HG03159 (cell line): Measurements from ENCODE around the gene KCNJ12.
"Not testable (repeated sequence)": the region's sequence is repeated elsewhere in the genome, so short reads cannot be mapped to it uniquely, and the experiment has no call there.

Source experiments
- ATAC-seq: cut with Tn5 transposase; IDR thresholded peaks from one replicate; pipeline ENCODE4 v1.9.1; 2021; ENCODE audit warnings: mild to moderate bottlenecking, moderate library complexity; ENCODE audit not compliant: unreplicated experiment

KCNJ12 gene

DNA sequence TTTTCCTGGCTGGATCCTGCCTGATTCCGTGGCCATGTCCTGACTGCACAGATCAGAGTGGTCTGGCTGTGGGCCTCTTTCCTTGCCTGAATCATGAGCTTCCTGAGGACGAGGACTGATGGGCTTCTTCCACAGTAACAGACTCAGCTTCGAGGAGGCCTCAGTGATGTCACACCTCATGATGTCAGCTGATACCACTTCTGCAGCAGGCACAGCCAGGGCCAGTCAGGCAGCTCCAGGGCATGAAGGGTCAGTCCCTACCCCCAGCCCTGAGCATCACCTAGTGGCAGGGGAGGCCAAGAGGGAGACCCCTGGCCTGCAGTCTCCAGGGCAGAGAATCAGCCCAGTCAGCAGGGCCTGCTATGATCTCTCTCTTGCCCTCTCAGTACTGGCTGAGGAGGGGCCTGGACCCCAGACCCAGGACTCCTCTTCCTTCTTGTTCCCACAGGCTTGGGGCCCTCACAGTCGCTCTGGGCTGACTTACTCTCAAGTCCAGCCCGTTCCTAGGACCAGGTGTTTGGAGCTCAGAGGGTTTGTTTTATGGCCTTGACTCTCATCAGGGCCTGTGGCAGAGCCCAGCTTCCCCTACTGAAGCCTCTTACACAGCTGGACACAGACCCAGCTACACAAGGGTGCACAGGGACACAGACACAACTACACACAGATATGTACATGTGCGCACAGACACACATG, 26.7 kb upstream of the KCNJ12 start:
- ATAC-seq: not testable (repeated sequence)

- not testable (repeated sequence) for ATAC-seq
Observed at GRCh38 chr17:21350495-21350894, 25.7 kb upstream of the KCNJ12 start.

GRCh38 chr17:21351366-21352065, 24.6 kb upstream of the KCNJ12 start:
- ATAC-seq: no peak

DNA sequence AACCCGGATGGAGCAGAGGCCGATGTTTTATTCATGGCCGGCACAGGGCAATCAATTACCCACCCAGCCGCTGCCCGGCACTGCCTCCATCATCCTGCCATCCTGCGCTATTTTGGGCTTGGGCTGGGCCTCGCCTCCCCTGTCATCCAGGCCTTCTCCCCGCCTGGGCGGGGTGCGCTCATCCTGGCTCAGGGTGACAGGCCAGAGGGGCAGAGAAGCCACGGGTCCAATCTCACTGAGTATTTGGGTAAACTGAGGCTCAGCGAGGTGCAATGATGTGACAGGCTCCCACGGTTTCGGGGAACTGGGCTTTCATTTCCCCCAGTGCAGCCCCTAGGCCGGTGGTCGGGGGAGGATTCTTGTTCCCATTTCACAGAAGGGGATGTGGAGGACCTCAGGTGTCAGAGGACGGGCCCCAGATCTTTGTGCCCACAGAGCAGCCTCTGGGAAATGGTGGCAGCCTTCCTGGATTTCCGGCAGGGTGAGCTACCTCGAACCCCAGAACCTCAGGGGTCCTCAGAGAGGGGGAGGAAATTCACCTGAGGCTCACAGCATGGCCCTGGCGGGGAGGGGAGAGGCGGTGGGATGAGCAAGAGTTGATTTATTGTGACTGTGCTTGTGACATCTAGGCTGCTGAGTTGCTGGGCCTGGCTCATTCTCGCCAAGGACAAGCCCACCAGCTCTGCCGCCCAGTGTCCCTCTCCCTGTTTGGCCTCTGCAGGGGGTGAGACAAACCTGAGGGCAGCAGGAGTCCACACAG, 23.8 kb upstream of the KCNJ12 start:
- ATAC-seq: no peak

DNA sequence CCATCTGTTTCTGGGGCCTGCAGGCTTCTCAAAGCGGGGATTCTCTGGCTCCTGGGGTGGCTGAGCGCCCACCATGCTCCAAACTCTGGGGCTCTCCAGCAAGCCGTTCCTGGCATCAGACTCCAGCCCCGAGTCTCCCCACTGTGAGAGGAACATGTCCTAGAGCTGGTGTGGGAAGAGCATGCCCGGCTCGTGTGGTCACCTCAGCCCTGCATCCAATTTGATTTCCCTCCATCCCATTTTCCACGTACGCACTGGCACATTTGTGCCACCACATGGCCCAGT, 23.2 kb upstream of the KCNJ12 start:
- no peak for ATAC-seq

GRCh38 chr17:21353326-21354010, 22.7 kb upstream of the KCNJ12 start:
- ATAC-seq: no peak

DNA sequence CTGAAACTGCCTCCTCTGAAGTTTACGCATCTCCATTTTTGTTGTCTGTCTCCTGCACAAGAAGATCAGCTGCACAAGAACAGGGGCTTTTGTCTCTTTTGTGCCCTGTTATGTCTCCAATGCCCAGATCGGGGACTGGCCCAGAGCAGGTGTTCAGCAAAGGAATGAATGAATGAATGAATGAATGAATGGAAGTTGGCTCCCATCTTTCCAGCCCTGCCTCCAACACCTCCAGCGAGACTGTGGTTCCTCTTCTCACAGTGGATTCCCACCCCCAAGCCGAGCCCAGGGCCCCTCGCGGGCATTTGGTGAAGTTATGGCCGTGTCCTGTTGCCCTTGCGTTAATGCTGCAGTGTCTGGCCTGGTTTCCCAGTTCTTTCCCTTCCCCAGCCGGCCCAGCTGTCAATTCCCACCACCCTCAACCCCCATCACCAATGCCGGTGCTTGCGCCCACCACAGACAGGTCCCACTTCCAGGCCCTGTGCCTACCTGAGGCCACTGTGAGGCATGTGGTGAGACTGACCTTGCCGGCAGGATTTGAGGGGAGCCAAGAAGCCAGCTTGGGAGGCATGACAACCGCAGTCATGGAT, 21.3 kb upstream of the KCNJ12 start:
- ATAC-seq: no peak

DNA sequence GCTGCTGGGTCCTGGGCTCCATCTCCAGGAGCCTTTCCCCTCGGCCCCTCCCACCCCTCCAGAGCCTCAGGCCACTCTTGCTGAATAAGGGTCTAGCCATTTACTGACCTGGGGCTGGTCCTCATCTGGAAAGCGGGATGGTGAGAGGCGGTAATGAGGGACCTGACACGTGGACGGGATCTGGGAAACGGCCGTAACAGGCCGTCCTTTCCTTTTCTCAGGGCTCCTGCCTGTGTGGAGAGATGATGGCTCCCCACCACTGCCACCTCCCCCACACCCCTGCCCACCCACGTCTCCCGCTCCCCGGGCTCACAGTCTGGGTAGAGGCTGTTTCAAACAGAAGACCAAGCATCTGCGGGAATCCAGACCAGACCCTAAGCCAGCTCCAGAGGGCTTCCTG, 20.6 kb upstream of the KCNJ12 start:
- no peak for ATAC-seq

DNA sequence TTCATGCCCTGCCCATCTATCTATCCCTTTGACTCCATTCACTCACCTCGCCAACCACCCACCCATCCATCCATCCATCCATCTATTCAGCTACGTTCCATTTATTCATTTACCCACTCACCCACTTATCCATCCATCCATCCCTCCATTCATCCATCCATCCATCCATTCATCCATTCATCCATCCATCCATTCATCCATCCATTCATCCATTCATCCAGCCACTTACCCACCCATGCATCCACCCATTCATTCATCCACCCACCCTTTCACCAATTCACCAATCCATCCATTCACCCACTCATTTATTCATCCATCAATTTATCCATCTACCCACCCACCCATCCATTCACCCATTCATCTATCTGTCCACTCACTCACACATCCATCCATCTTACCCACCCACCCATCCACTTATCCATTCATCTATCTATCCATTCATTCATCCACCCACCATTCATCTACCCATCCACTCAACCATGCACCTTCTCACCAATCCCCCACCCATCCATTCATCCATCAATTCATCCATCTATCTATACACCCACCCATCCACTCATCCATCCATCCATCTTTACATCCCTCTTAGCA, 19.5 kb upstream of the KCNJ12 start:
- no peak for ATAC-seq

GRCh38 chr17:21357281-21357680, 18.9 kb upstream of the KCNJ12 start:
- no peak for ATAC-seq

DNA sequence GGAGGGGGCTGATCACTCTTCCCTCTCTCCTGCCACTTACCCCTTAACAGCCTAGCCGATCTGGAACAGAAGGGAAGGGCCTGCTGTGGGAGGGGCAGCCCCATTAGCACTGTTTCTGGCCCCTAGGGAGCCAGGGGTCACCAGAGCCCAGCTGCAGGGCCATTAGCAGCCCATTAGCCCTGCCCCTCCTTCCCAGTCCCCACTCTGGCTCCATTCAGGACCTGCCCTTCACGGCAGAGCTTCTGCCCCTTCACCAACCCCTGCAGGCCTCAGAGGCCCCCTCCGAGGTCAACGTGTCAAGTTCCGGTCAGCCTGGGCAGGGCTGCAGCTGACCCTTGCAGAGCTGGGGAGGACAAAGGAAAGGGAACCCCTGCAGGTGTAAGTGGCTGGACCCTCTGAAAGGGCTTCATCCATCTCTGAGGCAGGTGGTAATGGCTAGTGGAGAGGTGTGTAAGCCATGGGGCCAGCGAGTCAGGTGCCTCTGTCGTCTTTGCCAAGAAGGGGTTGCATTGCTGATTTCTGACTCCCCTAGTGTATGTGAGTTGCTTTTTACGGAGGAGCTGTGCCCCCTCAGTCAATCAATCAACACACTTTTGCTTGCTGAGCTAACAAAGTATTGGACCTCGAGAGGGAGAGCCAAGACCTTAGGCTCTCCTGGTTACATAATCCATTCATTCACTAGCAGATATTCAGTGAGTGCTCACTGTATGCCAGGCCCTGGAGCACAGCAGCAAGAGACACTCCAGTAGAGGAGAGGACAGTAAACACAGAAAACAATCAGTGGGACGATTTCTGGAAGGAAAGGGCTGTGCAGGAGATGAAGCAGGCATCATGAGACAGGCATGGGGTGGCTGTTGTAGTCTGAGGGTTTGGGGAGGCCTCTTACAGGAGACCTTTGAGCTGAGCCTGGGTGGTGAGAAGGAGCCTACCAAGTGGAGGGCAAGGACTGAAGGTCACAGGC, 18.2 kb upstream of the KCNJ12 start:
- ATAC-seq: no peak

GRCh38 chr17:21358682-21359482, 17.3 kb upstream of the KCNJ12 start:
- no peak for ATAC-seq

DNA sequence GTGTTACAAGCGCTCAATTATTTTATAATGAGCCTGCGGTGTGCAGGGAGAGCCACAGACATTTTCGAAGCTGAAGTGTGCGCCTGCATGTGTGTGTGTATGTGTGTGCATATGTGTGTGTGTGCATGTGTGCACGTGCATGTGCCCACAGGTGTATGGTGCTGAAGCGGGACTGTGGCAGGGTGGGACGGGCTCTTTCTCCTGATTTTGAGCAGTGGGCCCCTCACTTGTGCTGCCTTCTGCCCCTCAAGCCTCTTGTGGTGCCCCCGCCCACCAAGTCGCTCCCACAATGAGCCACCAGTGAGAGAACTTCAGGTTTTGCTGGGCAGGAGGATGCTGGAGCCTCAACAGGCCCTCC, 16.7 kb upstream of the KCNJ12 start:
- ATAC-seq: no peak

GRCh38 chr17:21360048-21360447, 16.1 kb upstream of the KCNJ12 start:
- no peak for ATAC-seq

GRCh38 chr17:21361020-21361809, 14.9 kb upstream of the KCNJ12 start:
- no peak for ATAC-seq

DNA sequence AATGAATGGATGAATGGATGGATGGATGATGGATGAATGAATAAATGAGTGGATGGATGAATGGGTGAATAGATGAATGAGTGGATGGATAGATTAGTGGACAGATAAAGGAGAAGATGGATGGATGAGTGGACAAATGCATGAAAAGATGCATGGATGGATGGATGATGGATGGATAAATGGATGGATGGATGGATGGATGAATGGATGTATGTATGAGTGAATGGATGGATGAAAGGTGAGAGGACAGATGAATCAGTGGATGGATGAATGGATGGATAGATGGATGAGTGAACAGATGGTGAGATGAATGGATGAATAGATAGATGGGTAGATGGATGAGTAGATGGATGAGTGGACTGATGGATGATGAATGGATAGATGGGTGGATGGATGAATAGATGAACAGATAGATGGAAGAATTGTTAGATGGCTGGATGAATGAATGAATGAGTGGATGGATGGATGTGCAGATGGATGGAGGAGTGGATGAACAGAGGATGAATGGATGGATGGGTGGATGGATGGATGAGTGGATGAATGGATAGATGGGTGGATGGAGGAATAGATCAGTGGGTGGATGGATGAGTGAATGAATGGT, 13.7 kb upstream of the KCNJ12 start:
- no peak for ATAC-seq

DNA sequence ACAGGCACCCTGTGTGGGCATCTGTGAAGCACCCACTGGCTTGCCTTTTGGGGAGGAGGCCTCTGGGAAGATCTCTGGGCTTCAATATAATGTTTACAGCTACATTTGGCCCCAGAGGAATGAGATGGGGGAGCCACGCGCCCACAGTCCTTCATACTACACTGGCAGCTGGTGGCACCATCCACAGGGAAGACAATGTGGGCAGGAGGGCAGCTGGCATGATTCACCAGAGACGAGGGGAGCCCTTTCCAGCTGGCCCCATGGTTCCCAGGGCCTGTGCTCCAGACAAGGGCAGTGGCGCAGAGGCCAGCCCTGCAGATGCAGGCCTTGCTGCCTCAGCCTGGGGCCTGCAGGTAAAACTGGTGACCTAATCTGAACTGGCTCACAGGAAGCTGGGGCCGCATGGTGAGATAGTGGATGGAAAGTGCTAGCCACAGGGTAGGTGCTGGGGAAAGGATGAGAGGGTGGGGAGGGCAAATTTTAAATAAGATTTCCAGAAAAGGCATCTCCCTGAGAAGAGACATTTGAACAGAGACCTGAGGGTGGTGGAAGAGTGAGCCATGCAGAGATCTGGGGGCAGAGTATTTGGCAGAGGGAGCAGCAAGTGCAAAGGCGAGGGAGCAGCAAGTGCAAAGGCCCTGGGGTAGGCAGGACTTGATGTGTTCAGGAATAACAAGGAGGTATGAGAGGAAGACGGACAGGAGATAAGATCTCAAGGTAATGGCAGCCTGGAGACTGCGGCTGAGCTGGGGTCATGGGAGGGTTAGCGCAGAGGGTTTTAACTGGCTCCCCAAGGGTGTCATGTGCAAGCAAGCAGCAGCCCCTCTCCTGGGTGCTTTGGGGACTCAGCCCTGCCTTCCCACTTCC, 12.1 kb upstream of the KCNJ12 start:
- no peak for ATAC-seq
